CD14-positive monocyte (primary cell): Measurements from ENCODE around the gene RANBP3. TPM values are rescaled to one million over a fixed set of nuclear protein-coding genes. Genes with fewer than 3 reads are reported as not detected.

Experiments used
- DNase-seq, 3 donors: peaks; one replicate each; pipeline ENCODE4 v3.0.0-alpha.2; 2011 to 2022
- H2AFZ ChIP-seq: 2 replicates; pipeline ENCODE4 v1.6.0; 2012; ENCODE audit warnings: mild to moderate bottlenecking, low read depth, low read length, inconsistent platforms; ENCODE audit not compliant: insufficient read depth, poor library complexity, severe bottlenecking
- H3K27ac ChIP-seq, 2 donors: 1 replicate in 1 of 2; 2 replicates in 1 of 2; pipeline ENCODE4 v1.5.1; 2012 to 2013; ENCODE audit warnings: low read length in 2 of 2, control low read depth in 1 of 2, inconsistent platforms in 1 of 2, low read depth in 1 of 2, mild to moderate bottlenecking in 1 of 2
- H3K27me3 ChIP-seq, 2 donors: one replicate each; pipeline versions ENCODE4 v1.6.0 to v1.6.1; 2011 to 2013; ENCODE audit warnings: low read length in 2 of 2; ENCODE audit not compliant: control insufficient read depth in 2 of 2, insufficient read depth in 2 of 2
- H3K36me3 ChIP-seq, 2 donors: replicated peaks in 1 of 2; 1 replicate in 1 of 2; 2 replicates in 1 of 2; pipeline versions ENCODE4 v1.5.1 to v1.6.1; 2012 to 2013; ENCODE audit warnings: low read length in 2 of 2, control low read depth in 1 of 2, inconsistent platforms in 1 of 2, mild to moderate bottlenecking in 1 of 2; ENCODE audit not compliant: insufficient read depth in 2 of 2, control insufficient read depth in 1 of 2
- H3K4me1 ChIP-seq, 2 donors: 1 replicate in 1 of 2; 2 replicates in 1 of 2; pipeline versions ENCODE4 v1.5.1 to v1.6.1; 2012 to 2013; ENCODE audit warnings: low read length in 2 of 2, control low read depth in 1 of 2, inconsistent platforms in 1 of 2, mild to moderate bottlenecking in 1 of 2, moderate library complexity in 1 of 2; ENCODE audit not compliant: insufficient read depth in 2 of 2, control insufficient read depth in 1 of 2
- H3K4me2 ChIP-seq: replicated peaks from 2 replicates; pipeline ENCODE3; 2012; ENCODE audit warnings: low read length, moderate library complexity, mild to moderate bottlenecking; ENCODE audit not compliant: poor library complexity, severe bottlenecking; ENCODE audit errors: extremely low read depth
- H3K4me3 ChIP-seq, 3 experiments: fragments of 200-600 bp in 1 of 3; sonication (generic) in 1 of 3; replicated peaks in 1 of 3; 1 replicate in 2 of 3; 2 replicates in 1 of 3; pipeline ENCODE4 v1.5.1; 2011 to 2013; ENCODE audit warnings: low read length in 3 of 3, mild to moderate bottlenecking in 3 of 3, control low read depth in 2 of 3, low read depth in 2 of 3, inconsistent platforms in 1 of 3, moderate library complexity in 1 of 3
- H3K79me2 ChIP-seq: 2 replicates; pipeline ENCODE4 v1.6.0; 2012; ENCODE audit warnings: mild to moderate bottlenecking, control low read depth, inconsistent platforms, low read length, moderate library complexity; ENCODE audit not compliant: insufficient read depth
- H3K9ac ChIP-seq: 2 replicates; pipeline ENCODE4 v1.6.0; 2017; ENCODE audit warnings: low read length, mild to moderate bottlenecking; ENCODE audit not compliant: insufficient read depth, poor library complexity, severe bottlenecking
- H3K9me3 ChIP-seq, 2 donors: replicated peaks in 1 of 2; 1 replicate in 1 of 2; 2 replicates in 1 of 2; pipeline versions ENCODE4 v1.5.1 to v1.6.1; 2012 to 2013; ENCODE audit warnings: low read length in 2 of 2, control low read depth in 1 of 2; ENCODE audit not compliant: control insufficient read depth in 1 of 2, insufficient read depth in 1 of 2
- H4K20me1 ChIP-seq: 2 replicates; pipeline ENCODE4 v1.6.0; 2012; ENCODE audit warnings: mild to moderate bottlenecking, low read length, control low read depth, moderate library complexity; ENCODE audit not compliant: insufficient read depth
- H3K27ac Mint-ChIP-seq, 7 donors: one replicate each; pipeline ENCODE4 v1.8.0; 2020; ENCODE audit warnings: mild to moderate bottlenecking in 7 of 7, mixed read lengths in 7 of 7, moderate library complexity in 6 of 7, inconsistent platforms in 2 of 7
- H3K27me3 Mint-ChIP-seq, 3 donors: one replicate each; pipeline ENCODE4 v1.8.0; 2021 to 2022; ENCODE audit warnings: low read depth in 3 of 3, mild to moderate bottlenecking in 3 of 3, mixed read lengths in 3 of 3, moderate library complexity in 3 of 3, inconsistent platforms in 1 of 3
- H3K36me3 Mint-ChIP-seq, 2 donors: one replicate each; pipeline ENCODE4 v1.8.0; 2020; ENCODE audit warnings: mixed read lengths in 2 of 2, inconsistent platforms in 1 of 2, mild to moderate bottlenecking in 1 of 2
- H3K4me1 Mint-ChIP-seq: one replicate; pipeline ENCODE4 v1.8.0; 2020; ENCODE audit warnings: mild to moderate bottlenecking, mixed read lengths
- H3K4me3 Mint-ChIP-seq, 2 donors: one replicate each; pipeline ENCODE4 v1.8.0; 2020; ENCODE audit warnings: mild to moderate bottlenecking in 2 of 2, mixed read lengths in 2 of 2, moderate library complexity in 1 of 2
- H3K9me3 Mint-ChIP-seq, 7 donors: one replicate each; pipeline ENCODE4 v1.8.0; 2020 to 2022; ENCODE audit warnings: mixed read lengths in 7 of 7, mild to moderate bottlenecking in 6 of 7, moderate library complexity in 6 of 7, inconsistent platforms in 2 of 7
- CTCF ChIP-seq: fragments of 200-600 bp; IDR thresholded peaks from one replicate; pipeline ENCODE4 v1.8.0; 2022; ENCODE audit warnings: antibody characterized with exemption, mild to moderate bottlenecking
- WGBS: methylation state at CpG from one replicate; pipeline ENCODE4 v1.1.5; 2013; ENCODE audit warnings: missing lambda C conversion rate; ENCODE audit not compliant: insufficient coverage; 5-methylcytosine and 5-hydroxymethylcytosine counted together
- intact Hi-C, 2 donors: fragments of 100-400 bp; cut with micrococcal nuclease; formaldehyde crosslinking; loops; one replicate each; pipeline versions ENCODE4 v1.15.0 to v1.15.1; 2023
- polyA plus RNA-seq, 3 donors: library from polyadenylated mRNA; depleted of rRNA in 1 of 3; unstranded in 2 of 3; stranded (reverse) in 1 of 3; fragments of 300-500 nt in 2 of 3; fragments of >200 nt in 1 of 3; fragmentation: Illumina TruSeq in 2 of 3; gene quantifications; 1 replicate in 2 of 3; 2 replicates in 1 of 3; pipeline ENCODE4 v1.2.3, GENCODE V29; 2012 to 2021

Gene RANBP3
- polyA plus RNA-seq, 3 donors: 4.5 to 49.5 (median 8.1) TPM

GRCh38 chr19:5933391-5934068 is 44.4 kb downstream of the RANBP3 start:
- Histone ChIP-seq H3K9ac (no peak overlapping the region), H3K27me3 (no peaks in the 10 kb centered on the region), H3K9me3 (no peaks in the 10 kb centered on the region), H3K4me1 (no peaks in the 10 kb centered on the region), H3K4me2 (no peak overlapping the region), H2AFZ (no peak overlapping the region), H3K36me3 (peaks cover 83 to 99% of the 10 kb centered on the region in 2 donors), H3K27ac (no peak overlapping the region), H3K79me2 (no peaks in the 10 kb centered on the region), H3K4me3 (no peak overlapping the region), H4K20me1 (peaks cover 30% of the 10 kb centered on the region)
- Mint-ChIP-seq H3K4me3 (no peak overlapping the region), H3K9me3 (no peaks in the 10 kb centered on the region), H3K27me3 (peaks cover 0 to 2% (median 0%) of the 10 kb centered on the region in 3 donors), H3K27ac (peak overlapping the region in 3 of 7 donors; percentile 32 to 70 (median 62)), H3K36me3 (peaks cover 76 to 95% of the 10 kb centered on the region in 2 donors), H3K4me1 (no peaks in the 10 kb centered on the region)
- intact Hi-C loops: no loop called here
- WGBS: 93% methylated on average over 14 of the region's 20 CpGs
- no peak for TF ChIP-seq CTCF
- no peak for DNase-seq

GRCh38 chr19:5932609-5933262 is 45.2 kb downstream of the RANBP3 start:
- Mint-ChIP-seq H3K27me3 (peaks cover 0 to 2% (median 0%) of the 10 kb centered on the region in 3 donors), H3K4me1 (no peaks in the 10 kb centered on the region), H3K4me3 (no peak overlapping the region), H3K36me3 (peaks cover 78 to 95% of the 10 kb centered on the region in 2 donors), H3K27ac (no peak overlapping the region), H3K9me3 (no peaks in the 10 kb centered on the region)
- Histone ChIP-seq H3K9ac (no peak overlapping the region), H4K20me1 (peaks cover 30% of the 10 kb centered on the region), H3K27ac (no peak overlapping the region), H3K4me3 (no peak overlapping the region), H3K27me3 (no peaks in the 10 kb centered on the region), H3K4me2 (no peak overlapping the region), H3K4me1 (no peaks in the 10 kb centered on the region), H3K36me3 (peaks cover 85 to 99% of the 10 kb centered on the region in 2 donors), H2AFZ (no peak overlapping the region), H3K9me3 (no peaks in the 10 kb centered on the region), H3K79me2 (no peaks in the 10 kb centered on the region)
- 97% methylated on average over 21 of the region's 21 CpGs for WGBS
- no peak for TF ChIP-seq CTCF
- no peak for DNase-seq
- intact Hi-C loops: no loop called here
